ENCODE results near the gene RAB10. TPM values are rescaled to one million over a fixed set of nuclear protein-coding genes. Genes with fewer than 3 reads are reported as not detected.
A peak's percentile ranks its signal among the peaks of the same experiment; 100 is the strongest.

Gene RAB10
- total and polyA plus RNA-seq, 3 donors from 2014 or later = 74.8 to 112 (median 96.8) TPM

- peaks cover 5% of the 10 kb centered on the region for H3K4me1 ChIP-seq
- 64 to 71% methylated on average over 12 of the region's 12 CpGs for WGBS, 2 donors
- intact Hi-C loops (cut with DNase I; ENCODE audit: low total_unique reads) = loop anchor here (10.0 kb wide), 1 partner anchor 145 kb away; no protein-coding TSS in a partner anchor
- H3K27me3 ChIP-seq = no peaks in the 10 kb centered on the region
- no peaks in the 10 kb centered on the region for H3K36me3 ChIP-seq (ENCODE audit: low read depth, missing control alignments)
- no peak overlapping the region for H3K27ac ChIP-seq
- no peaks in the 10 kb centered on the region for H3K9me3 ChIP-seq
- no peak for TF ChIP-seq POLR2A (IDR thresholded peaks at IDR 0.05)
- no peak for TF ChIP-seq CTCF (IDR thresholded peaks at IDR 0.05)
- no peak for DNase-seq
- no peak overlapping the region for H3K4me3 ChIP-seq
These were observed 105.6 kb downstream of the RAB10 start for GRCh38 chr2:26139269-26140183.

GRCh38 chr2:26141145-26141769, 107.4 kb downstream of the RAB10 start:
- no peak for DNase-seq
- H3K27me3 ChIP-seq = no peaks in the 10 kb centered on the region
- no peak for TF ChIP-seq CTCF (IDR thresholded peaks at IDR 0.05)
- TF ChIP-seq POLR2A (IDR thresholded peaks at IDR 0.05) = no peak
- H3K4me1 ChIP-seq = peaks cover 2% of the 10 kb centered on the region
- H3K36me3 ChIP-seq (ENCODE audit: low read depth, missing control alignments) = no peaks in the 10 kb centered on the region
- no peak overlapping the region for H3K4me3 ChIP-seq
- 80 to 82% methylated on average over 17 to 18 of the region's 18 CpGs for WGBS, 2 donors
- intact Hi-C loops (cut with DNase I; ENCODE audit: low total_unique reads) = loop anchor here (10.0 kb wide), 1 partner anchor 146 kb away; no protein-coding TSS in a partner anchor
- H3K27ac ChIP-seq = no peak overlapping the region
- H3K9me3 ChIP-seq = no peaks in the 10 kb centered on the region

GRCh38 chr2:26144031-26144430, 110.1 kb downstream of the RAB10 start:
- Histone ChIP-seq H3K9me3 (no peaks in the 10 kb centered on the region), H3K4me1 (no peaks in the 10 kb centered on the region), H3K36me3 (ENCODE audit: low read depth, missing control alignments) (no peaks in the 10 kb centered on the region), H3K4me3 (no peak overlapping the region), H3K27me3 (no peaks in the 10 kb centered on the region), H3K27ac (no peak overlapping the region)
- no peak for TF ChIP-seq POLR2A (IDR thresholded peaks at IDR 0.05)
- TF ChIP-seq CTCF (IDR thresholded peaks at IDR 0.05) = no peak
- 73 to 76% methylated on average over 7 of the region's 7 CpGs for WGBS, 2 donors
- intact Hi-C loops (cut with DNase I; ENCODE audit: low total_unique reads) = loop anchor here (10.0 kb wide), 1 partner anchor 149 kb away; no protein-coding TSS in a partner anchor
- DNase-seq = no peak

- Histone ChIP-seq H3K27me3 (no peaks in the 10 kb centered on the region), H3K9me3 (no peaks in the 10 kb centered on the region), H3K36me3 (ENCODE audit: low read depth, missing control alignments) (no peaks in the 10 kb centered on the region), H3K4me1 (no peaks in the 10 kb centered on the region), H3K27ac (no peak overlapping the region), H3K4me3 (no peak overlapping the region)
- TF ChIP-seq CTCF (IDR thresholded peaks at IDR 0.05) = peak; percentile 54 to 75 (median 64)
- TF ChIP-seq POLR2A (IDR thresholded peaks at IDR 0.05) = no peak
- intact Hi-C loops (cut with DNase I; ENCODE audit: low total_unique reads) = loop anchor here (10.0 kb wide), 1 partner anchor 150 kb away; no protein-coding TSS in a partner anchor
- peak; percentile 71 for DNase-seq
- 42 to 54% methylated on average over 11 of the region's 11 CpGs for WGBS, 2 donors
These were observed 111.2 kb downstream of the RAB10 start for GRCh38 chr2:26144953-26145680.
